Right kidney (tissue), 1 donor: ENCODE data around the gene NMRAL1.

Experiments used
- DNase-seq: peaks from one replicate; pipeline ENCODE4 v3.0.0-alpha.2; 2016

The NMRAL1 gene

DNA sequence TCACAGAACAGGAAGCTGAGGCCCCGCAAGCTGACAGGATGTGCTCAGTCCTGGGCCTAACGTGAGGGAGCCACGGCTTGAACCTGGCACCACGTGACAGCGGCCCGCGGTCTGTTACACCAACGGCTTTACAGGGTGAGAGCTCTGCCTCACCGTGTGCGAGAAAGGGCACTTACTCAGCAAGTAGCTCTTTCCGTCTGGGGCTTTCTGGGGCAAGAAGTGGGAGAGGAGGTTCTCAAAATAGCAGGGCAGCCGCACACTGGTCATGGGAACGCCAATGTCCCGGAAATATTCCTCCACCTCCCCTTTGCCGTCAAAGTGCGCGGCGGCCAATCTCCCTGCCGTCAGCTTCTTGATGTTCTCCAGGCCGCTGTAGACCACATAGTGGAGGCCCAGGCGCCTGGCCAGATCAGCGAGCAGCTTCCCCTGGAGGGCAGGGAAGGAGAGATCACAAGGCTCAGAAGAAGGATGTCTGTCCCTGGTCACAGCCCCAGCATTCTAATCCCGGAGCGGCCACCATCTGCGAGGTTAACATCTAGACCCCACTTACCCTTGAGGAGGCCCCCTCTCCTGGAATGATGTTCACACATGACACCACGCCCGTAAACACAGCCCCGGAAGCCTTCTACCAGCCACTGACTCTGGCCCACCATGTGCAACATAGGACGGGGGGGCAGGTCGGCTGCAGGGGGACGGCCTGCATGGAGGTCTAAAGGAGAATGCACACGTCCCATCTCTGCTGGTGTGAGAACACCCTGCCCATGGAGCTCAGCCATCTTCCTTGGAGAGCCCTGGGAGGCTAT lies 8.2 kb downstream of the NMRAL1 start:
- no peak for DNase-seq

DNA sequence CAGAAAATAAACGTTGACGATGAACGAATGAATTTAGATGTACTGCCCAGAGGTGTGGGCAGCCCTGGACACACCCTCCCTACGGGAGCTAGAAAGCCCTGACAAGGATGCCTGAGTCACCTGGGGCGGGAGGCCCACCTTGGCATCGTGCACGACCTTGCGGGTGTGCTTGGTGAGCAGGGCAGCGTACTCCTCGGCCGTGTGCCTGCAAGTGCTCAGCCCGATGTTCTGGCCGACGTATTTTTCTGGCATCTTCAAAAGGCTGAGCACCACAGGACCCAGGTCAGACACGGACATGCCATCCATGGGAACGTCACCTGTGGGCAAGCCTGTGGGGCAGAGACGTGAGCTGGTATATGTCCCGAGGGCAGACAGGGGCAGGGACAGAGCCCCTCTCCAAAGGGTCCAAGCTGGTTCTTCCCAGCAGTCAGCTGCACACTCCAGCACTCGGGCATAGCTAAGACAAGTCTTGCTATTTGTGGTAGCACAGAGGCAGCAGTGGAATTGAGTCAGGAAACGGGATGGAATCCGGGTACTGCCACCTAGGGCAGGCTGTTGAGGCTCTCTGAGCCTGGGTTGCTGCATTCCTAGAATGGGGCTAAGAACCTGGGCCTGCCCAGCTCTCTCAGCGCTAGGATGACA lies 10.8 kb downstream of the NMRAL1 start:
- no peak for DNase-seq

DNA sequence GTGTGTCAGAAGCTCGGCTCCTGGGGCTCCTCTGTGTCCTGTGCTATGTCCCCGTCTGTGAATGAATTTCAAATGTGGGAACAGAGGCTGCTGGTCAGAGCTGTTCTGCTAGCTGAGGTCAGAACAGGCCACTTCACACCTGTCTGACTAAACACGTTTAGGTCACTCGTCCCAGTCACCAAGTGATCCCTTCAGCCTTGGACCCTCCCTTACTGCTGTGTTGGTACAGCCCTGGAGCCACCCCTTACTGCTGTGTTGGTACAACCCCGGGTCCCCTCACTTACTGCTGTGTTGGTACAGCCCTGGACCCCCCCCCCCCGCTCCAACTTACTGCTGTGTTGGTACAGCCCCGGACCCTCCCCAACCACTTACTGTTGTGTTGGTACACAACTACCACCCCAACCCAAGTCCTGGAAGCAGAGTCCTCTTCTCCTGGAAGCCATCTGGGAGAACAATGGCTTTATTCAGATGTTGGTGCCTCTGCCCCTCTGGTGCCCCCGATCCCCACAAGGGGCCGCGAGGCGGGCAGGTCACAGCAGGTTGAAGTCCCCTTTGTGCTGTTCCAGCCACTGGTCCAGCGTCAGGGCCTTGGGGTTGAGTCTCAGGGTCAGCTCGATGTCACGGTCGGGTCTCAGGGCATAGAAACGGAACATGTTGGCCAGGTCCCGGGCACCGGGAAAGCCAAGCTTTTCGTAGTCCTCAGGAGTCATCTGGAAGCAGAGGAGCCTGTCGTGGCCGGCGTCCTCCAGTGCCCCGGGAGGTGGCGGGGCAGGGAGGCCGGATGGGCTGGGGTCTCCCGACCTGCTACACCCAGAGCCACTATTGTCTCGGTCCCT lies 13.0 kb downstream of the NMRAL1 start:
- DNase-seq, result no peak

DNA sequence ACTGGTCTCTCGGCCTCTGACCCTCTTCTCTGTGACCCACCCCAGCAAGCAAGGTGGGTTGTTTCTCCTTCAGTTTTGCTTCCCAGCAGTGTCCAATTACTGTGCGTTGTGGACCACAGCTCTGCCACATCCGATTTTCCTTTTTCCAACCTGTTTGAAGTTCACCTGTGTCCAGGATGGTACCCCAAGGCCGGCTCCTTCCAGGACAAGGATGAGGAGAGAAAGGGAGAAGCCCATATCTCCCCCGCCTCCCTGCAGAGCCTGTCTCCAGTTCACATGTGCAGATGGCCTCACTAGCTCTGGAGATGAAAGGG lies 13.5 kb downstream of the NMRAL1 start:
- DNase-seq, result no peak

DNA sequence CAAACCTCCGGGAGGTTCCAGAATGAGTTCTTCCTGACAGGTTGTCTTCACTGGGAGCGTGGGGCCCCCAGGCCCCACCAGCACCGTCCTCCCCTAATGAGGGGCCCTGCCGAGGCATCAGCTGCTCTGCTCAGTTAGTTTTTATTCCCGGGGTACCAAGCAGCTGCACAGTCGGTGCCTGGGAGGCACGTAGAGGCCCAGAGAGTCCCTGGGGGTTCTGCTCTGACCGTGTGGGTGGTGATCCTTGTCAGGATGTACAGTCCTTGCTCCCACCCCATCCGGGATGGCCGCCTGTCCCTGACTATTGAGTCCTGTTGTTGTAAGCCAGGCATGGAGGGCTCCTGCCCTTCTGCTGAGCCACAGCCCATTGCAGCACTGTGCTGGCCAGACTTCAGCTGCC lies 18.5 kb downstream of the NMRAL1 start:
- no peak for DNase-seq

DNA sequence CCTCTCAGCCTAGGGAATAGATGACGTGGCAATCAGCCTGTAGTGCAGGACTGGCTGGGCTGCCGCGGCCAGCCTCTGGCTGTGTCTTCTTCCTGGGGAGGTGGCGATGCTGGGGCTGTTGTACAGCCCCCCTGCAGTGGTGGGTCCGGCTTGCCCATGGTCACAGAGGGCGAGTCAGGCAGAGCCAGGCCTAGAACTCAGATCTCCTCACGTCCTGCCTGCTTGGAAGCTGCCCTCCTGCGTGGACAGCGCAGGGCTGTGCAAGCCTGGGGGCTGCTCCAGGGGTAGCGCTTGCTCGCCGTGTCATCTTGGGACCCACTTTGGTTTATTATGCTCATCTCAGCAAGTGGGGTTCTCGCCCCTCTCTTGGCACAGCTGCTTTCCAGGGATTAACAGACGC lies 19.3 kb downstream of the NMRAL1 start:
- no peak for DNase-seq

DNA sequence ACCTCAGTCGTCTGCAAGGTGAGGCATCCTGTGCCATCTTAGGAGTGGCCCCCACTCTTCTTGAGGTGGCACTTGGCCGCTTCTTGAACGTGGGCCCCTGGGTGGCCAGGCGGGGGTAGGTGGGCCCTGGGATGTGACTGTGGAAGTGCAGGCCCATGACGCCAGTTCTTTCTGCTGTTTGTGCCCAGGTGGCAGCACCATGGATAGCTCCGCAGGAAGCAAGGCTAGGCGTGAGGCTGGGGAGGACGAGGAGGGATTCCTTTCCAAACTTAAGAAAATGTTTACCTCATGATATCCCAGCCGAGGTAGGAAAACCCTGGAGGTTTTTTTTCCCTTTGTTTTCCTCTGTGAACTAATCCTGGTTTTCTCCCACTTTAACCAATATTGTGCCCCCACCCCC lies 19.8 kb downstream of the NMRAL1 start:
- no peak for DNase-seq

DNA sequence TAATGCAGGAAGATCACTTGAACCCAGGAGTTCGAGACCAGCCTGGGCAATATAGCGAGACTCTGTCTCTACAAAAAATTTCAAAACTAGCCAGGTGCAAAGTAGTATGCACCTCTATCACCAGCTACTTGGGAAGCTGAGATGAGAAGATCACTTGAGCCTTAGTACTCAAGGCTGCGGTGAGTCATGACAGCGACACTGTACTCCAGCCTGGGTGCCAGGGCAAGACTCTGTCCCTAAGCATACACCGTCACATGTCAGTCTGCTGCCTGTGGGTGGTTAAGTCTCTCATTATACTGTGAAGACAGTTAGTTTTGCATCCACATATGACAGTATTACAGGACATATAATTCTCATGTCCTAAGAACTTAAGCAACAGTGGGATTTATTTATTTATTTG lies 21.8 kb downstream of the NMRAL1 start:
- DNase-seq, result no peak

DNA sequence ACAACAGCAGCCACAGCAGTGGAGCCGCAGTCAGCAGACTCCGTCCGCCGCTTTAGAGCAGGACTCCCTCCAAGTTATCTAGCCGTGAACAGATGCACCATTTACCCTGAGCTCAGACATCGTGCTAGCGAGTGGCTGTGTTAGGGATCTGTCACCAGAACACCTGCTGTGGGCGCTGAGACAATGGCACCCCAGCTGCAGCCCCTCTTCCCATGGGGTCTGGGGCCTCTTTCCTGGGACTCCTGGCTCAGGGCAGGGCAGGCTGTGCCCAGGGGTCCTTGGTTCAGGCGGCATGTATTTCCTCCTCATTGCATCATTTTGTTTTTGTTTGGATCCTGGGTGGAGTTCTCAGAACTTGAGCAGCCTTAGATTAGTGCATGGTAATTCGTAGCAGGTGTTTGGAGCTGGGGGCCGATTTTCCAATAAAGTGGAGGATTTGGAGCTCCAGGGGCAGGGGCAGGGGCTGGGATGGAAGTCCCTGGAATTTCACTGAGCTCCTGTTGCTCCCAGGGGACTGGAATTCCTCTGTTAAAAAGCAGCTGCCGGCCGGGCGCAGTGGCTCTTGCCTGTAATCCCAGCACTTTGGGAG lies 23.4 kb downstream of the NMRAL1 start:
- no peak for DNase-seq

DNA sequence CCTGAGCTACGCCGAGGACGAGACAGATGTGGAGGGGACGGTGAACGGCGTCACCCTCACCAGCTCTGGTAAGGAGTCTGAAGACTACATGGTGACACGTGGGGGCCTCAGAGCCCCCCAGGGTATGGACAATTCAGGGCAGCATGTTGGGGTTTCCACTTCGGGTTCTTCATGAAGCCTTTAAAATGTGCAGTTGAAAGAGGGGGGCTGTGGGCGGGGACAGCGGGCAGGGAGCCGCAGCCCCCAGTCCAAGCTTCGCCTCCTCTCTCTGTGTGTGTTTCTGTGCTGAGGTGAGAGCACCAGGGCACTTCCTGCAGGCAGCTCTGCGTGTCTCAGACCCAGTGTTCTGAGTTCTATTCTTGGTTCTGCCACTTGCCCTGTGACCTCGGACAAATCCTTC lies 24.0 kb downstream of the NMRAL1 start:
- no peak for DNase-seq

DNA sequence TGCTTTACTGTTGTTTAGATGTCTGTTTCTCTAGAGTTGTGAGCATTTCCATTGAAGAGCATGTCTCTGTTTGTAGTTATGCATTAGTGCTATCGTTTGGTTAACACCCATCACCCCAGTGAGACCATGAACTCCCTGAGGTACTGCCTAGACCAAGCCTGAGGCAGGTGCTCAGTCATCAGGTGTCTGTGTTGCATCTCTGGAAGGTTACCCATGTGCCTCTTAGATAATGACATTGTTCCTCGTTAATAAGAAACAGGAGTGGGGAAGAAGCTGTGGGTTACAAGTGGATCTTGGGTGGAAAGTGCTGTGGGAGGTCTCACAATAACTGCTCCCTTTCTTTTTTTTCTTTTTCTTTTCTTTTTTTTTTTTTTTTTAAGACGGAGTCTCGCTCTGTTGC lies 30.4 kb downstream of the NMRAL1 start:
- DNase-seq, result no peak

DNA sequence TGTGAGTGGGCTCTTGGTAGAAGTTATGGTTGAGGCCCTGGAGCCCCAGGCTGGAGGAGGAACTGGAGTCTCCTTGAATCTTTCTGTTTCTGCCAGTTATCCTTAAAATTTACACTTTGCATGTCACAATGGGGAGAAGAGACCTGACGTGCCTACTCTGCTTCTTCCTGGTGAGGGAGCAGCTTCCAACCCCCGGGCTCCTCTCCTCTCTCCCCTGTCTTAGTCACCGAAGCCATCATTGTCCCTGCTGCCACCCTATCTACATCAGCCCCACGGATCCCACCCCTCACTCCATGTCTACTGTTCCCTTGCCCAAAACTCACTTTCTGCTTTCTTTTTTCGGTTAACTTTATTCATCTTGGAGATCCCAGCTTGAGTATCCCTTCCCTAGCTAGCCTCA lies 31.2 kb downstream of the NMRAL1 start:
- no peak for DNase-seq

DNA sequence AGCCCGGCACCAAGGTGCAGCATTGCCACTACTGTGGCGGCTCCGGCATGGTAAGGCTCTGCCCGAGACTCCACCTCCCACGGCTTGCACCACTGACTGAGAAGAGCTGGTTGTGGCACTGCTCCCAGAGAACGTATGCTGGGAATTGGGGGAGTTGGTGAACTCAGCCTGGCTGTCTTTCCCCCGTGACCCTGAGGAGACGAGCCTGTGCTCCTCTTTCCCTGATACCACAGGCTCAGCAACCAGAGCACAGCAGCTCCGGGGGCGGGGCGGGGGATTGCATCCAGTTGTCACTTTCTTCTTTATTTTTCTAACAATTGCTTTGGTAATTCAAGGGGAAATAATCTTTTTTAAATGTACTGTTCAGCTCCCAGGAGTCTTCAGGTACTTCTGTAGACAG lies 32.1 kb downstream of the NMRAL1 start:
- DNase-seq, result no peak

DNA sequence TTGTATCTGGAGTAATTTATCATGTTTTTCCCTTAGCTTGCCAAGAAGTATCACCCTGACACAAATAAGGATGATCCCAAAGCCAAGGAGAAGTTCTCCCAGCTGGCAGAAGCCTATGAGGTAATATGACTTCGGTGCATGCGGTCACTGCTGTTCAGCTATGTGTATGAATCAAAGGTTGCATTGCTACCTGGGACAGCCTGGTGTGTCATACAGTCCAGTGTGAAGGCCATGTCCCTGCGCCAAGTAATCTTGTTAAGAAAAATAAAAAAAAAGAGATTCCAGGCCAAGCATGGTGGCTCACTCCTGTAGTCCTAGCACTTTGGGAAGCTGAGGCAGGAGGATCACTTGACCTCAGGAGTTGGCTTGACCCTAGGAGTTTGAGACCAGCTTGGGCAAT lies 37.1 kb downstream of the NMRAL1 start:
- no peak for DNase-seq

DNA sequence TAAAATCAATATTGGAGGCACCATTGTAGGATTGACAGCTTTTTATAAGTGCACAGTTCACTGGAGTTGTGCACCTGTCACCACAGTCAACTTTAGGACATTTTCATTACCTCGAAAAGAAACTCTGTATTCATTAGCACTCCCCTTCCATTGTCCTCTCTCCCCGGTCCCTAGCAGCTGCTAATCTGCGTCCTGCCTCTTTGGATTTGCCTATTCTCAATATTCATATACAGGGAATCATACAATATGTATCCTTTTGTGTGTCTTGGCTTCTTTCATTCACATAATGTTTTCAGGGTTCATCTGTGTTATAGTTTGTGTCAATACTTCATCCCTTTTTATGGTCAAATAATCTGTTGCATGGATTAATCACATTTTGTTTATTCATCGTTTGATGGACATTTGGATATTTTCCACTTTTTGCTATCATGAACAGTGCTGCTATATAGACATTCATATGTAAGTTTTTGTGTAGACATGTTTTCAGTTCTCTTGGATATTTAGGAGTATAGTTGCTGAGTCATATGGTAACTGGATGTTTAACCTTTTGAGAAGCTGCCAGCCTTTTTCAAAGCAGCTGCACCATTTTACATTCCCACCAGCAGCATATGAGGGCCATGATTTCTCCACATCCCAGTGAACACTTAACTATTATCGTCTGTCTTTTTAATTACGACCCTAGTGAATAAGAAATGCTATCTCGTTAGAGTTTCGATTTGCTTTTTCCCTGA lies 38.9 kb downstream of the NMRAL1 start:
- no peak for DNase-seq

DNA sequence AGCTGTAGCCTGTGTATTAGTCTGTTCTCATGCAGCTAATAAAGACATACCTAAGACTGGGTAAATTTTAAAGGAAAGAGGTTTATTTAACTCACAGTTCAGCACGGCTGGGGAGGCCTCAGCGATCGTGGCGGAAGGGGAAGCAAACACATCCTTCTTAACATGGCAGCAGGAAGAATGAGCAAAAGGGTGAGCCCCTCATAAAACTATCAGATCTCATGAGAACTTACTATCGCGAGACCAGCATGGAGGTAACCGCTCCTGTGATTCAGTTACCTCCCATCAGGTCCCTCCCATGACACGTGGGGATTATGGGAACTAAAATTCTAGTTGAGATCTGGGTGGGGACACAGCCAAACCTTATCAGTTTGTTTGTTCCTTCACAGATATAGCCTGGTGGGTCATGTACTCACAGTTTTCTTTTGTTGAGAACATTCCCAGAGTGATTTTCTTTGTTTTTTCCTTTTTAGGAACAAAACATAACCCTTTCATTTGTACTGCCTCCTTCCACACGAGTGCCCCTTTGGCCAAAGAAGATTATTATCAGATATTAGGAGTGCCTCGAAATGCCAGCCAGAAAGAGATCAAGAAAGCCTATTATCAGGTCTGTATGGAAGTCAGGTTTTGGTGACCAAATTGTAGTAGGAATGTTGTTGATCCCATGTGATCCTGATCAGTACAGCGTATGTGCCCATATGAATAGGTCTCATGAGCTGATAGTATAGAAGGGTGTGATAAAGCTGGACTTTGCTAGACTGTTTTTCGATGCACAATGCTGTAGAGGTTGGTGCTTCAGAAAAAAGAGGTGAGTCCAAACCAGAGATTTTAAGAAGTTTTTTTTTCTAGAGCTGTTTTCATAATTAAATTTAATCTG lies 40.3 kb downstream of the NMRAL1 start:
- no peak for DNase-seq

DNA sequence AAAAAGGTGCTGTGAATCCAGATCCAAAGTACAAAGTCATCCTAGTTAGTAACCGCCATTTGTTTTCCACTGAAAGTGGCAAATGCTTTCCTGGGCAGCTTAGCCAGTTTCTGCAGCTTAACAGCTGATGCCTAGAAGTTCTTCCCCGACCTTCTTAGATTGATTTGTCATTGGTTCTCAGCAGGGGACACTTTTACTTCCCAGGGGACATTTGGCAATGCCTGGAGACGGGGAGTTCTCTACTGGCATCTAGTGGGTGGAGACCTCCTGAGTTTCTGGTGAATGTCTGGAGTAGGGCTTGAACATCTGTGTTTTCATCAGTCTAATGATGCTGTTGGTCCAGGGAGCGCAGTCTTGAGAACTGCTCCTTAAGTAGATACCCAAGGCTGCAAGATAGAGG lies 41.2 kb downstream of the NMRAL1 start:
- DNase-seq, result no peak

DNA sequence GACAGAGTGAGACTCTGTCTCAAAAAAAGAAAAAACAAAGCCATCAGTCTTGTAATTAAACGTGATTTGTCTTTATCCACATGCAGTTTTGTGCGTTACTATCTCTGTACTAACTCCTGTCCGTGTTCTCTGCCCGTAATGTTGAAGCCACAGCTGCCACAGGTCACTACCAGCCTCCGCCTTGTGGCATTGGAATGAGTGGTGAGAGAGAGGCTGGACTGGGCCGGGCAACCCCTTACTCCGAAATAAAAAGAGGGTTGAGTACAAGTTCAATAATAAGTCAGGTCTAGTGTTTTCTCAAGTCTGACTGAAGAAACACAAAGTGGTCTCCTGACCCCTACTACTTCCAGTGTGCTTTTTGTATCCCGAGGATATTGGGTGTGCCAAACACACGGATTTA lies 43.4 kb downstream of the NMRAL1 start:
- DNase-seq, result no peak

DNA sequence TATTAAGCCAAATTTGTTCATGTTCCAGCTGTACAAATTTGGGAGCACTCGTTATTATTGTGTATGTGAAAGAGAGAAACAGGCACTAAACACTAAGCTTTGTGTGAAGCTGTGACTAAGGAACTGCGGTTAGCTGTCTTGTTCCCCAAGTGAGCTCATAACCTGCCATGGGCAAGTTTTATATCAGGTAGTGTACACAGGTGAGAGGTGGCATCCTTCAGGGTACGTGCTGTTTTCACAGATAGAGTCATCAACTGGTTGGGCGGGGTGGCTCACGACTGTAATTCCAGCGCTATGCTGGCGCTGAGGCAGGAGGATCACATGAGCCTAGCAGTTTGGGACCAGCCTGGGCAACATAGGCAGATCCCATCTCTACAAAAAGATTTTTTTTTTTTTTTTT lies 45.9 kb downstream of the NMRAL1 start:
- no peak for DNase-seq

DNA sequence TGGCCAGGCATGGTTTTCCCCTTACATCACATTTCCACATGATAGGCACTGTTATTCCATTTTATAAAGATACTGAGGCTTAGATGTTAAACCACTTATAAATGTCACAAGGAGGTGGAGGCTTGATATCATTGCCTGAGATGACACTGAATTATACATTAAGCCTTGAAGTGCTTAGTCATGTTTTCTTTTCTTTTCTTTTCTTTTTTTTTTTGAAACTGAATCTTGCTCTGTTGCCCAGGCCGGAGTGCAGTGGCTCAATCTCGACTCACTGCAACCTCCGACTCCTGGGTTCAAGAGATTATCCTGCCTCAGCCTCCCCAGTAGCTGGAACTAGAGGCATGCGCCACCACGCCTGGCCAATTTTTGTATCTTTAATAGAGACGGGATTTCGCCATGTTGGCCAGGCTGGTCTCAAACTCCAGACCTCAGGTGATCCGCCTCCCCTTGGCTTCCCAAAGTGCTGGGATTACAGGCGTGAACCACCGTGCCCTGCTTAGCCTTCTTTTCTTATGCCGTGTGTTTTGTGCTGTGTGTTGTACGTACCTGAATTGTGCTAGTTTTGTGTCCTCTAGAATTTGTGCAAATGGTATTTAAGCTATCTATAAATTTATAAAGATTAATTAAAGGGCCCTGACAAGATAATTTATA lies 47.6 kb downstream of the NMRAL1 start:
- no peak for DNase-seq
